Muscle of back (tissue), 13 donors: Measurements from ENCODE around the gene ZNF286A. TPM values are rescaled to one million over a fixed set of nuclear protein-coding genes. Genes with fewer than 3 reads are reported as not detected.
"Not testable (repeated sequence)": the region's sequence is repeated elsewhere in the genome, so short reads cannot be mapped to it uniquely, and the experiment has no call there.

Experiments used
- DNase-seq, 3 donors: peaks; one replicate each; pipeline versions ENCODE4 v3.0.0 to v3.0.0-alpha.2; 2013
- long read RNA-seq, 9 donors: transcript quantifications; one replicate each; lab custom pipeline, GENCODE V29; 2026
- polyA plus RNA-seq, 10 donors: library from polyadenylated mRNA; unstranded; fragments of 120-200 nt; gene quantifications; one replicate each; pipeline ENCODE4 v1.2.1, GENCODE V29; 2013; ENCODE audit not compliant: insufficient read length in 10 of 10

The ZNF286A gene
- 10 to 100 TPM; 19.3 to 27.9 (median 24.7) TPM for polyA plus RNA-seq
- long read RNA-seq, donor 1 = 0 reads
- long read RNA-seq, donor 2, full-length matches to known transcripts = 1 of 1 reads
- long read RNA-seq, donor 2, partial matches to known transcripts = 0 of 1 reads
- long read RNA-seq, donor 2, other reads (novel, unspliced or antisense) = 0 of 1 reads
- long read RNA-seq, donor 3 = 0 reads
- long read RNA-seq, donor 4, partial matches to known transcripts = 0 of 1 reads
- long read RNA-seq, donor 4, other reads (novel, unspliced or antisense) = 0 of 1 reads
- long read RNA-seq, donor 5, full-length matches to known transcripts = 2 of 2 reads
- long read RNA-seq, donor 5, partial matches to known transcripts = 0 of 2 reads
- long read RNA-seq, donor 5, other reads (novel, unspliced or antisense) = 0 of 2 reads
- long read RNA-seq, donor 6, full-length matches to known transcripts = 2 of 2 reads
- long read RNA-seq, donor 6, partial matches to known transcripts = 0 of 2 reads
- long read RNA-seq, donor 6, other reads (novel, unspliced or antisense) = 0 of 2 reads
- long read RNA-seq, donor 7, partial matches to known transcripts = 0 of 1 reads
- long read RNA-seq, donor 7, other reads (novel, unspliced or antisense) = 0 of 1 reads
- long read RNA-seq, donor 8 = 0 reads
- long read RNA-seq, donor 9, full-length matches to known transcripts = 1 of 1 reads
- long read RNA-seq, donor 9, partial matches to known transcripts = 0 of 1 reads
- long read RNA-seq, donor 9, other reads (novel, unspliced or antisense) = 0 of 1 reads

DNA sequence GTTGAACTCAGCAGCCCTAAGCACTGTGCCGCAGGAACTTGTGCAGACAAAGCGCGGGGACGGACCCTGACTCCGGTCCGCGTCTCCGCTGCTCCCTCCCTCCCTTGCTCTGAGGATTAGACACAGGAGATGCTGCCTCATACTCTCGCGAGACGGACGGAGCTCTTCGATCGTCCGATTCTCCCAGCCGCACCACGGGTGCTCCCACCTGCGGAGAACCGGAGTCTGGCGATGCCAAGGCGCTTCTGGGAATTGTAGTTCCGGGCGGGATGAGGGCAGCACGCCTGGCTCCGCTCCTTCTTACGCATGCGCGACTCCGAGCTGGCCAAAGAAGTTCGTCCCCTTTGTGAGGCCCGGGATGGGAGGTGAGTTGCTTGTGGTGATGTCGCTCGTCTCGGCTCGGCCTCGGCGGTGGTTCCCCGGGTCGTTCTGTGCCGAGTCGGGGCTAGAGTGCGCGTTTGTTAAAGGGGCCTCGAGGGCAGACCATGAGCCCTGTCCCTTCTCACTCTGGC is at the start of gene ZNF286A:
Gene ZNF286A, plus strand, starts transcription at position 340 of the 512 bp plus-strand sequence. CDS start 578 bp downstream, outside the sequence.
- peak; percentile 98 to 99 (median 98) for DNase-seq

GRCh38 chr17:15649861-15650421 is 49.6 kb upstream of the ZNF286A start:
- peak in 2 of 3 donors; percentile 63 to 81 for DNase-seq

- DNase-seq = peak in 1 of 3 donors; percentile 76
These were observed 48.6 kb upstream of the ZNF286A start for GRCh38 chr17:15650741-15651582.

DNA sequence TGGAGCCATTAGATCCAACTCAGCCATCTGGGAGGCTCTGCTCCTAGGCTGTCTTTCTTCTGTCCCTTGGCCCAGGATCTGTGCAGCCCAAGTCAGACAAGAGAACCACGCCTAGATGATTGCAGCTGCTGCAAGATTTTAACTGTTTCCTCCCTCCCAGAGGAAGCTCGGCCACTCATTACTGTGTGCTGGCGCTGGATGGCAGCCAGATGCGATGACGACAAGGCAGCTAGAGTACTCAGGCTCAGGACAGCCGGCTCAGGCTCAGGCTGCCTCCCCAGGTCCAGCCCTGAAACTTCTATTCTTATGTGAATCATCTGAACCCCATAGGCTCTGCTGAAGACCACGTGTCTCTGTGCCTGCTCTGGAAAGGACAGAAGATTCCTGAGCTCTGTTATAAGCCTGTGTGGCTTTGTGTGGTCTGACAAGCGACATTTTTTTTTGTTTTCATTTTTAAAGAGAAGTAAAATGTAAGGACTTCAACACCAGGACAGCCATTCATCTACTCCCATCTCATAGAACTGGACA is 47.9 kb upstream of the ZNF286A start:
- DNase-seq = peak; percentile 96 to 98 (median 97)

GRCh38 chr17:15652960-15653359 is 46.6 kb upstream of the ZNF286A start:
- no peak for DNase-seq

DNA sequence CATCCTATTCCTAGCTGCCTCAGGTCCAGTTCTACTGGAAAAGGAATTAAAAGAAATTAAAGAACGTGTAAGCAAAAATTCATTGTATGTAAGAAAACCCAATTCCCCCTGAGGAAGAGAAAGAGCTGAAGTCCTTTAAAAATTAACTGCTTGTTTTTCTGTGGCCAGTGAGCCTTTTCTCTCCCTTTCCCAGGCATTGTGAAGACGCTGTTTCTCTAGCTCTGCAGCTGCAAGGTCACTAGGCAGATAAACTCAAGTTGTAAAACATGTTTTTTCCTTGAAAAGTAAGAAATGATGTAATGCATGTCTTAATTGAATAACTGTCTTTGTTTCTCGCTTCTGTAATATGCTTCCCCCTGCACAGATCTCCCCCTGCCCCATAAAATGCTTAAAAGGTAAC is 45.2 kb upstream of the ZNF286A start:
- not testable (repeated sequence) for DNase-seq

GRCh38 chr17:15654886-15655561 is 44.5 kb upstream of the ZNF286A start:
- DNase-seq = no peak

DNA sequence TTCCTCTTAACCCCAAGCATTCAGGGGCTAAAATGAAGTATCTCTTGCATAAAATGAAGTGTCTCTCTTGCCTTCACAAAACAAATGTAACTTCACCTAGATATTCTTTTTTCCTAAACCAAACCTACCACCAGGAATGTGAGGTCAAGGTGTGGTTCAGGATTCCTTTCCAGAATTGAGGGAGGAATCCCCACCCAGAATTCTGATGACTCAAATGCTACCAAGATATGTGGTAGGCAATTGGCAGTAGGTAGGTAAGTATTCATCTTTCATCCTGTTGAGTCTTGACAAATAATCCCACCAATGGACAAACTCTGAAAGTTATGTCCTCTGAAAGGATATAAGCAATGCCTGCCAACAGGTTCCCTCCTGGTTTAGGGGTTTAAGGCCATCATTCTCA is 41.7 kb upstream of the ZNF286A start:
- no peak for DNase-seq

GRCh38 chr17:15658296-15658695 is 41.3 kb upstream of the ZNF286A start:
- DNase-seq = no peak

- no peak for DNase-seq
These were observed 40.3 kb upstream of the ZNF286A start for GRCh38 chr17:15659236-15659635.

GRCh38 chr17:15659663-15660062 is 39.9 kb upstream of the ZNF286A start:
- no peak for DNase-seq

- no peak for DNase-seq
These were observed 39.5 kb upstream of the ZNF286A start for GRCh38 chr17:15660077-15660476.

GRCh38 chr17:15662681-15663080 is 36.9 kb upstream of the ZNF286A start:
- no peak for DNase-seq

GRCh38 chr17:15663176-15663575 is 36.4 kb upstream of the ZNF286A start:
- DNase-seq = no peak

GRCh38 chr17:15663691-15664090 is 35.9 kb upstream of the ZNF286A start:
- DNase-seq = no peak

DNA sequence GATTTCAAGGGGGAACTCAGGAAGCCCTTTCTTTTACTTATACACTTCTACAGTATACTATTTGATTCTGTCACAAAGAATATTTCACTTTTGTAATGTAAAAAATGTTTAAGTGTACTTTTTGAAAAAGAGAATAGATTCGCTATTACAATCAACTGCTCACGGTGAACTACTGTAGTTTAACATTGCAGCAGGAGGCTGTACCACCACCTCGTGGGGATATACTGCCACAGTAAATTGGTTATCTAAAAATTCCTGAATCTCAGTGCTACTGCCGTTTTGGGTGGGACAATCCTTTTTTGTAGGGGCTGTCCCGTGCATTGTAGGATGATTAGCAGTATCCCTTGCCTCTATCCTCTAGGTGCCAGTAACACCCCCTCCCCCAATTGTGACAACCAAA is 30.0 kb upstream of the ZNF286A start:
- not testable (repeated sequence) for DNase-seq

- not testable (repeated sequence) for DNase-seq
These were observed 24.9 kb upstream of the ZNF286A start for GRCh38 chr17:15674640-15675039.

- DNase-seq = not testable (repeated sequence)
These were observed 23.6 kb upstream of the ZNF286A start for GRCh38 chr17:15675991-15676390.

DNA sequence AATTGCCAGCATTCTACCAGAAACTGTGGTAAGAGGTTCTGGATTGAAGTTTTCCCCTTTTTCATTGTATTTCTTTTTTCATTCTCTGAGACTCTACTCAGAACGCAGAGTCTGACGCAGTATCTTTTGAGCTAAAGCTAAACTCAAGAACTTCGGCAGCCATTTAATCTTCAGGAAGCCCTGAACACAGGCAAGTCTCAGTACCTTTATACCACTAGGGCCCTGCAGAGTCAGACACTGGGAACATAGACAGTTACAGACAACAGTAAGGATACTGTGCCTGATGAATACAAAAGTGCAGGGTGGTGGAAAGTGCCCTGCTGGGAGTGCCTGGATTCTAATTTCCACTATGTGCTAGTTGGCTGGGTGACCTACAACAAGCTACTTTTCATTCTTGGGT is 16.4 kb upstream of the ZNF286A start:
- DNase-seq = not testable (repeated sequence)

GRCh38 chr17:15683824-15684478 is 15.6 kb upstream of the ZNF286A start, which contains the start of gene TRIM16:
TSS of gene TRIM16 (minus strand) at chr17:15684311. CDS start at chr17:15651609, 32,702 bp downstream.
- peak; percentile 54 to 90 (median 74) for DNase-seq
